GM12874 (cell line): Measurements from ENCODE around the gene SETBP1.

ENCODE experiments used
- CTCF ChIP-seq: IDR thresholded peaks from 2 replicates; pipeline ENCODE4 v1.5.1; 2011; ENCODE audit warnings: low read depth, mild to moderate bottlenecking, control low read depth, low read length, moderate library complexity; ENCODE audit not compliant: insufficient read depth

The SETBP1 gene

DNA sequence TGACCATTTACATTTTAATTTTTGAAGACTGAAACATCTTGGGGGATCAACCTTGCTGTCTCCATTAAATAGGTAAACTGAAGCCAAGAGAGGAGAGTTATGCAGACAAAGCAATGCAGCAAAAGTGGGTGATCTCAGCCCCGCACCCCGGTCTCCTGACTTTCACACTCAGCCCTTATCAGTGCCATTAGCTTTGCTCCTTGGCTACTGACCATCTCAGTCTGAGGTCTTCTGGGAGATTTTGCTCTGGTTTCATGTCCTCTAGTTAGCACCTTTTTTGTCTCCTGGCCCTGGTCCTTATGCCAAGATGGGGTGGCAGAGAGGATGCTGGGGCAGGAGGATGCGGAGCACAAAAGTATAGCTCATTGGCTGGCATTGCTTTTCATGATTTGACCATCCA is 61.4 kb downstream of the SETBP1 start:
- TF ChIP-seq CTCF = no peak

GRCh38 chr18:44742718-44743311 is 62.1 kb downstream of the SETBP1 start:
- TF ChIP-seq CTCF = no peak

- no peak for TF ChIP-seq CTCF
Observed at GRCh38 chr18:44743631-44744030, 62.9 kb downstream of the SETBP1 start.

DNA sequence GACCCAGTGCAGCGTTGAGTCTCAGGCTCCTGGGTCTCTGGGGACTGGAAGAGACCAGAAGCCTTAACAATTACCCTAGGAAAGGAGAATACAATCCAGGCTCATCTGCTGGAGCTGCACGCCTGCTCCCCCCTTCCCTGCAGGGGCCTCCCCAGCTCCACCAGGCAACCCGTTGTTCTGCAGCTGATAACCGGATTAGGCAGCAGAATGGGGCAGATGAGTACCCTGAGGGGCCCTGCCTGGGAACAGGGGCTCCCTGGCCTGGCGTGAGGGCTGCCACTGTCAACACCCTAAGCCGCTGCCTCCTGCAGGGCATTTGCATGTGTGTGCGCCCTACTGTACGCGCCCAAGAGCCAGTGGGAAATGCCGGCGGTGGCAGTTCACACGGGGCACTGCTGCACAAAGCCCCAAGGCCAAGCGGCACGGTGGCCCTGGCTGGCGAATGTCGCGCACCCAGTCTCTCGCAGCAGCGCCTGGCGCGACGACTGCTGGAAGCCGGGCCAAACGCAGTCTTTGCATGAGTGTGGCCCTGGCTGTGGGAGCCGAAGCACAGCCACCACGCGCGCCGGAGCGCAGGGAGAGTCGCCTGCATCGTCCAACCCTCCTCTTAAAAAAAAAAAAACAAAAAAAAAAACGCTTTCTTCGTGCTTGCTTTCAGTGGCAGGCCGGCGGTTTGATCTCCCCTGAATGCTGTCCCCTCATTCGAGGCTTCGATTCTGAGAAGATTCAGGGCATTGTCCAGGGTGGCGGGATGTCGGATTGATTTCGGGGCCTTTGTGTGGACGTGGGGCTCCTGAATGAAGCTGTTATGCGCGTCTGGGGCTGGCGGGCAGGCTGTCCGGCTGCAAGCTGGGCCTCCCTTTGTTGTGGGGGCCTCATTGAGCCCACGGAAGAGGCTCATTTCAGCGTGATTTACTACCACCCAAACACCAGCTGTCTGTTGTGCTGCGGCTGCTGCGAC is 63.8 kb downstream of the SETBP1 start:
- no peak for TF ChIP-seq CTCF

DNA sequence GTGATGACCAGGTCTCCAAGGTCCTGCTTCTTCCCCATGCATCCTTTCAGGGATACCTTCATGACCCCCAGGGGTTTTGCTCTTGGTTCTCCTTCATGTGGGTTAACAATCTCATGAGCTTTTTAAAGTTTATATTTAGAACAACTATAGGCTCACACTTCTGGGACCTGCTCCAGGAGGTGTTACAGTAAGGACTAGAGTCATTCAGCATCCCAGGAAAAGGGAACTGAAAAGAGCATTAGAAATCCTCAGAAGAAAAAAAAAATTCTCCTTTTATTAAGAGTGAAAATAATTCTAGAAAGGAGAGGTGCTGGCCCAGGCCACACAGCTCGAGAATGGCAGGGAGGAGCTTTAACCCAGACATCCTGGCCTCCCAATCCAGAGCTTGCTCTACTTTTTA is 66.5 kb downstream of the SETBP1 start:
- TF ChIP-seq CTCF = no peak

- TF ChIP-seq CTCF = no peak
Observed at GRCh38 chr18:44748582-44748981, 67.9 kb downstream of the SETBP1 start.

GRCh38 chr18:44750774-44751173 is 70.1 kb downstream of the SETBP1 start:
- no peak for TF ChIP-seq CTCF
